GM18498 (cell line): Measurements from ENCODE around the gene PLEKHF1.
"Not testable (repeated sequence)": the region's sequence is repeated elsewhere in the genome, so short reads cannot be mapped to it uniquely, and the experiment has no call there.

Experiments used
- ATAC-seq: cut with Tn5 transposase; IDR thresholded peaks from one replicate; pipeline ENCODE4 v1.9.1; 2021; ENCODE audit warnings: mild to moderate bottlenecking, moderate library complexity; ENCODE audit not compliant: unreplicated experiment

Gene PLEKHF1

DNA sequence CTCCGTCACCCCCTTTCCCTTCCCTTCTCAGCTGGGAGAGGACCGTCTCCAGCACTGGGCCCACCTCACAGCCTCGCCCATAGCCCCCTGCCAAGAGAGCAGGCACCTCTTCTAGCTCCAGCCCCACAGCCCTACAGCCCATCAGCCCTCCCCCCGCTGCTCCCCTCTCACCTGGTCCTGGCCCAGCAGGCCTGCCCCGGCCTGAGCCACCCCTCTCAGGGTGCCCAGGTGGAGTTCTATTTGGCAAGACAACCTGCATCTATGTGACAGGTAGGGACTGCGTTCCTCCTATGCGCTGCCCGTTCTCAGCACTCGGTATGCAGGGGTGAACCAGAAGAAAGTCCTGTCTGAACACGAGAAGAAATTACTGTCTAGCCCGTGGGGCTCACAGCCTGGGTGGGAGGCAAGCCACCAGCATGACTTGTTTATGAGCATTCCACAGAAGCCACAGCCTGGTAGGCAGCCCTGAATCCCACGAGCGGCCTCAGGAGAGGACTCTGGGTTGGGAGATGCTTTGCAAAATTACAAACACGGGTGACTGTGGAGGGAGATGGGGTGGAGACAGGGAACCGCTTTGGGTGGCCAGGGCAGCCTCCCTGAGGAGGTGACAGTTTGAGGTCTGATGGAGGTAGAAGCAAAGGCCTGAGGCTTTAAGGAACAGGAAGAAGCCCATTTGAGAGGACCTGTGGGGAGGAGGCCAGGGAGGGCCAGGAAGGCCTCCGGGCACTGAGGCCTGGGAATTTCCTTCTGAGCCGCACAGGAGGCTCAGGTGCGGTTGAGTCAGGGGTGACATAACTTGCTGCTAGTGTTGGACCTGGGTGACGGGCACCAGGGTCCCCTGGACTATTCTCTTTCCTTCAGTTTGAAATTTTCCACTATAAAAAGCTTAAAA lies 1.2 kb upstream of the PLEKHF1 start:
- ATAC-seq = no peak

DNA sequence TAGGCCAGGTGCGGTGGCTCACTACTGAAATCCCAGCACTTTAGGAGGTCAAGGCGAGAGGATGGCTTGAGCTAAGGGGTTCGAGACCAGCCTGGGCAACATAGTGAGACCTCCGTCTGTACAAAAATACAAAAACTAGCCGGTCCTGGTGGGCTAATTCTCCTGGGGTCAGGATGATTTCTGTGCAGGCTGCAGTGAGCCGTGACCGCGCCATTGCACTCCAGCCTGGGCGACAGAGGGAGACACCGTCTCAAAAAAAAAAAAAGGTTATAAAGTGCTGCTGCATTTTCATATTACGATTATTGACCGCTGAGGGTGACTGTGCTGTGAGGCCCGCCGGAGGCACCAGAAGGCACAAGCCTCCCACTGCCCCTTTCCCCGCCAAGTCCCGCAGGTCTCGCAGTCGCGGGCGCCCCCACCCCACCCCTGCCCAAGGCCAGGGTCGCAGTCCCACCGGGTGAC lies 477 bp upstream of the PLEKHF1 start:
- no peak for ATAC-seq

DNA sequence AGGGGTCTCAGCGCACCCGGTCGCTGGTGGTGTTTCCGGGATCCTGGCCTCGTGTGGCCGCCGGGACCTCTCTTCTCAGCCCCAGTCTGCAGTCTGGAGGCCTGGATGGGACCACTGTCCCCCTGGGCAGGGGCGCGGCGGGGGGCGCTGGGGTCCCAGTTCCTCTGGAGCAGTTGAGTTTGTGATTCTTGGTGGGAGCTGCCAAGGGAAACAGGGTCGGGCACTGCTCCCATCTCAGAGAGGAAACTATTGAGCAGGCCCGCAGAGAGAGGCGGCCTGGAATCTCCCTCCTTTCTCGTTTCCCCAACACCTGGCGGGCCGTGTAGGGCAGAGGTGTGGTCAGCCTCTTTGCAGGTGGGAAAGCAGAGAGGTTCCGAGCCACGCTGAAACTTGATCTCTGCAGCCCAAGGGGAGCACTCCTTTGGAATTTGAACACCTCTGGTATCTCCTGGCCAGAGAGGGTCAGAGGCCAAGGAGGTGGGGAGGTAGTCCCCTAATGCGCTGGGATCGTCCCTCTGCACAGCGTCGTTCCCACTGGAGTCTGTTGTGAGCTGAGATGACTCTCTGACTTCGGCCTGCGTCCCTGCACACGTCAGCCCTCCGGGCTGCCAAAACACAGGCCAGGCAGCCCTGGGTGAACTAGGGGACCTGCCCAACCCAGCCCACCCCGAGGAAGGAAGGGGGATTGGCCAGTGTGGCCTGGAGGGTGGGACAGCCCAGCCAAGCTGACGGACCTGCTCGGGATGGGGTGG lies 741 bp downstream of the PLEKHF1 start:
- ATAC-seq = peak; percentile 6

DNA sequence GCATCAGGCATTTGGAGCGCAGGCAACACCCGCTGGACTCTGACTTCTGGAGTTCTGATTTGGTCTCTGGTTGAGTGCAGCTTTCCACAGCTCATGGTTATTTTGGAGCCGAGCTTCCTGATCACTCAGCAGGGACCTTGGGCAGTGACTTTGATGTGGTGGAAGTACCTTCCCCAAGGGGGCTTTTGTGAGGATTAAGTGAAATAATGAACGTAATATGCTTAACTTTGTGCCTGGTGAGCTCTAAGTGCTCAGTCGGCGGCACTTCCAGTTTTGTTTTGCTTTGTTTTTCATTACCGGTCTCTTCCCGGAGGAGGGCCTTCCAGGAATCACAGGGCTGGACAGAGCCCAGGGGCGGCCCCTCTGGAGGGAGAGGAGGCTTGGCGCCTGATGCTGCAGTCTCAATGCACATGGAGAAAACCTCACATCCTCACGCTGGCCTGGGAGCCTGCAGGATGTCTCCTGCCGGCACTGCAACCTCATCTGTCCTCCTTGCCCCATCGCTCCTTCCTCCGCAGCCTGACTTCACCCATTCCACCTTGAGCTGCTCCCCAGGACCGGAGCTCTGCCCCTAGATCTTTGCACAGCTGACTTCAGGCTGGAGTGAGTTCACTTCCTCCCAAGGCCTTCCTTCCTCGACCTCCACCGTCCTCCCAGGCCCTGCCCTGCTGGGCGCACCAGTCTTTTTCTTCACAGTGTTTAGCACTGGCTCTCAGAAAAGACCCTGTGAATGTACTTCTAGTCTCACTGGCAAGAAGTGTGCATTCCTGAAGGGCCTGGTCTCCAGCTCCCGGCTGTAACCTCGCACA lies 1.5 kb downstream of the PLEKHF1 start:
- no peak for ATAC-seq

DNA sequence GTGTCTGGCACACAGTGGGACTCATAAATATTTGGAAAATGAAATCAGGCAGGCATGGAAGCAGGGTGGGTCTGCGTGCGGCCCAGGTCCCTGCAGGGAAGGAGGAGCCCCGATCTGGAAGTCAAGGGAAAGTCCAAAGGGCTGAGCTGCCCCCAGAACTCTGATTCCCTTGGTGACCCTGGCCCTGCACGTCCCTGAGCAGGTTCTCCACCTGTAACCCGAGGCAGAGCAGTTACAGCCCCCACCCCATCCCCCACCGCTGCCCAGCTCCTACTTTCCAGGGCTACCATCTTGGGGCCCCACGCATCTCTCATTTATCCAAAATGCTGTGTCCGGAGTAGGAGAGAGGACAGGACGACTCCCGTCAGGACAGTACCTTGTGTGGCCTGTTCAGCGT lies 2.1 kb downstream of the PLEKHF1 start:
- ATAC-seq = no peak

DNA sequence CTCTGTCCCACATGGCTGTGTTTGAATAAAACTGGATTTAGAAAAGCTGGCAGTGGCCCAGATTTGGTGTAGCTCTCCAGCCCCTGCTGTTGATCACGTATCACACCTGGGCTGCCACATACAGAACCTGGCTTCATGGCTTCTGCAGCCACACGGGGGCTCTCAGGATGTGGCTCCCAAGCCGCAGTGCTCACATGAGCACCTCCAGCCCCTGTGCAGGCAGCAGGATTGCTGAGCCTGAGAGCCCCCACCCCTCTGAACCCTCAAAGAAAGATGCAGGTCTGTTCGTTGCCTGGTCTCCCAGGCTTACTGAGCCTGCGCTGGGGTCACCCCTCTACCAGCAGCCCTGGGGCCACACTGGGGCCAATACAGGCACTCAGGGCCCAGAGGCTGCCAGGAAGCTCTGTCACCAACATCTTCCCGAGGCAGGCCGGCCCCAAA lies 2.7 kb downstream of the PLEKHF1 start:
- no peak for ATAC-seq

DNA sequence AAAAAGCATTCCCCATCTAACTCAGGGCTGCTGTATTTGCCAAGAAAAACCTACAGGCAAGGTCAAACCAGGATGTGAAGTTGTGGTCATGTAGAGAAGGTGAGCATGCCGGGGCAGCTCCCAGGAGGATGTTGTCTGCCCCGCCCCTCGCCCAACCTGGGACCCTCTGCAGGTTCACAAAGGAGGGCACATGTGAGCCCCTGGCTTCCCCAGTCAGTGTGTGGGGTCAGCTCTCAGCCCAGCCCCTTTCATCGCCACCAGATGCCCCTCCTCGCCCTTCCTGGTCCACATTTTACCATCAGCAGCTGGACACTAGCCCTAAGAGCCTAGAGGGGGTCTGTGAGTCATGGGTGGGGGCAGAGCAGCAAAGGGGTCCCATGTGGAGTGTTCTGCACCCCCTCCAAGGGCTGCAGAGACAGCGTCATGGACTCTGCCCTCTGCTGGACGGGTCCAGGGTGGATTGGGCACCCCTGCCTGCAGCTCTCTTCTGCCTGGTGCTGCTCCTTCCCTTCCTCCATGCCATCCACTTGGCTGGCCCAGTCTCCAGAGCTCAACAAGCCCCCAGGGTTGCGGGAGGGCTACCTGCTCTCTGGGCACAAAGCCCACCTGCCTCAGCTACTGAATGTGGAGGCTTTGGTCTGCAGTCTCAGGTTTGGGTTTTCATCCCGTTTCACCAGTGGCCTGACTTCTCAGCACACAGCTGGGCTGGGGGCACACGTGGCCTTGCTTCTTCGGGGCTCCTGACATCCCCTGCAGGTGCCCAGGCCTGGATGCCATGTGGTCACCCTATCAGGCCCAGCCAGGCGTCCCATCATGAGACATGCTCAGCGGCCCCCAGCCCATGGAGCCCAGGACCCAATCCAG lies 3.7 kb downstream of the PLEKHF1 start:
- no peak for ATAC-seq

DNA sequence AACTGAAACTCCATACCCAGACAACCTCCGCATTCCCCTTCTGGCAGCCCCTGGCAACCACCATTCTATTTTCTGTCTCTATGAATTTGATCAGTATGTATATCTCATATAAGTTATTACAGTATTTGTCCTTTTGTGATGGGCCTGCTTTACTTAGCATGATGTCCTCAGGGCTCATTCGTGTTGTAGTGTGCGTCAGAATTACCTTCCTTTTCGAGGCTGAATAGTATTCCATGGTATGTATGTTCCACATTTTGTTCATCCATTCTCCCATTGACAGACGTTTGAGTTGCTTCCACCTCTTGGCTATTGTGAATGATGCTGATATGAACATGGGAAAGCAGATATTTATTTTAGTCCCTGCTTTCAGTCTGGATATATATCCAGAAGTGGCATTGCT lies 5.0 kb downstream of the PLEKHF1 start:
- no peak for ATAC-seq

DNA sequence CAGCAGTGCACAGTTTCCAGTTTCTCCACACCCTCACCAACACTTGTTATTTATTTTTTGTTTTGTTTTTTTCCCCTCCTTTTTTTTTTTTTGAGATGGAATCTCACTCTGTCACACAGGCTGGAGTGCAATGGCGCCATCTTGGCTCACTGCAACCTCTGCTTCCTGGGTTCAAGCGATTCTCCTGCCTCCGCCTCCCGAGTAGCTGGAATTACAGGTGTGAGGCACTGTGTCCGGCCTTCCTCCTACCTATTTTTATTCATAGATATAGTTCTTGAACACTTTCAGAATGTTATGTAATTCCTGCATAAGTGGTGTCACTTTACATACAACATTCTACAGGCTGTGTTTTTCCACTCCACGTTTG lies 5.7 kb downstream of the PLEKHF1 start:
- not testable (repeated sequence) for ATAC-seq

DNA sequence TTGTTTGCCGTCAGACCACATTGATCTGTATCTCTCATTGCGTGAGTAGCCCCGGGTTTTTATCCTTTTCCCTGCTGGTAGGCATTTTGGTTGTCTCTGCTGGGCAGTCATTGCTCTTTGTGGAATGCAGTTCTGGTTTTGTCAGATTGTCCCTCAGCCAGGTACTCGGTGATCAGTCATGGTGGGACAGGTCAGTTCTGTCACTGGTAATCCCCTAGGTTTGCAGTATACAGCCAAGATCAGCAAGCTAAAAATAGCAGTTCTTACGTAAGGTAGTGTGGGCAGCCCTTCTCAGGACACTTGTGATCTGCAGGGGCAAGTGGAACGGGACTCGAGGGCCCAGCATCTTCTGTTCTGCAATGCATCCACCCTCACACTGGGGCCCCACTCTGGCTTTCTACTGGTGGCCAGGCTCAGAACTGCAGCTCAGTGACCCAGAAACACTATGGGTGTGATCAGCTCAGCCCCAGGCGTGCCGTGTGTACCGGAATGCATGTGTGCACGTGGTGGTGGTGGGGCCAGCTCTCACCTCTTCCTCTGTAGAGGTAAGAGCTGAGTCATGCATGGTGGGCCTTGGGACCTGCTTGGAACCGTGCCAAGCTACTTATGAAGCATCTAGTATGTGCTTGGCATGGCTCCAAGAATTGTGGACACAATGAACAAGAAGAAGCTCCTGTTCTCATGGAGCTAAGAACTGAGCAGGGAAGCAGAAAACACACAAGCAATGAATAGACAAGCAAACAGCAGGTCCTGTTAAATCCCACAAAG lies 6.3 kb downstream of the PLEKHF1 start:
- ATAC-seq = peak; percentile 87

DNA sequence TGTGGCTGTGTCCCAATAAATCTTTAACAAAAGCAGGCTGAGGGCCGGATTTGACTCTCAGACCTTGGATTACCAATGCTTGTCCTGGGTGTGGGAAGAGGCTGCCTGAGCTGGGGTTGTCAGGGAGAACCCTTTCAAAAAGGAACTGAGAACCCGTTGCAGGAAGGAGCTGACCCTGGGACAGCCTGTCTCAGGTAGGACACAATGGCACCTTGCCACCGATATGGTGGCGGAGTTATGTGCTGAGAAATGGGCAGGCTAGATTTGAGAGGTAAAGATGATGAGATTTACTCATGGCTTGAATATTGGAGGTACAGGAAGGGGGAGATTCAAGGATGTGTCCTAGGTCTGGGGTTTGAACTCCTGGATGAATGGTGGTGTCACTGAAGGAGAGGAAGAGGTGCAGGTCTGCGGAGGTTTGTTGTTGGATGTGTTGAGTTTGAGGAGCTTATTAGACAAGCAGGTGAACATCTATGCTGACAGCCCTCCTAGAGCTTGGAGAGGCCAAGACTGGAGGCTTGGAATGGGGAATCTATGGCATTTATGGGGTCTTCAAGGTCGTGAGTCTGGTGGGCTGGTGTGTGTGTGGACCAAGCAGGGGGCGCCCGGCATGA lies 7.2 kb downstream of the PLEKHF1 start:
- no peak for ATAC-seq

DNA sequence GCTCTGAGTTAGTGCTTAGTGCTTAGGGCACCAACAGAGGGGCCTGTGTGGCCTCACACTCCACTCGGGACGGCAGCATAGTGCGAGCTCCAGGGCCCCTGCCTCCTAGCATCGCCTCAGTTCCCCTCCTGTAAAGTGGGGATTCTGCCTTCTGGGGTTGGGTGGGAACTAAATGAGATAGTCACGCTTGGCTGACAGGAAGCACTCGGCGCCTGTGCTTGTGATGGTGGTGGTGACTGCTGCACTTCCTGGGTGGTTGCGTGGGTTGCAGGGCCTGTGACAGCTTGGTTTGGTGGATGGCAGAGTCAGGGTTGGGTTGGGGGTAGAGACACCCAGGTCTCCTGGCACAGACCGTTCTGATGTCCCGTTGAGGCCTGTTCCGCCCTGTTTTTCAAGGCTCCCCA lies 7.7 kb downstream of the PLEKHF1 start:
- peak; percentile 47 for ATAC-seq

DNA sequence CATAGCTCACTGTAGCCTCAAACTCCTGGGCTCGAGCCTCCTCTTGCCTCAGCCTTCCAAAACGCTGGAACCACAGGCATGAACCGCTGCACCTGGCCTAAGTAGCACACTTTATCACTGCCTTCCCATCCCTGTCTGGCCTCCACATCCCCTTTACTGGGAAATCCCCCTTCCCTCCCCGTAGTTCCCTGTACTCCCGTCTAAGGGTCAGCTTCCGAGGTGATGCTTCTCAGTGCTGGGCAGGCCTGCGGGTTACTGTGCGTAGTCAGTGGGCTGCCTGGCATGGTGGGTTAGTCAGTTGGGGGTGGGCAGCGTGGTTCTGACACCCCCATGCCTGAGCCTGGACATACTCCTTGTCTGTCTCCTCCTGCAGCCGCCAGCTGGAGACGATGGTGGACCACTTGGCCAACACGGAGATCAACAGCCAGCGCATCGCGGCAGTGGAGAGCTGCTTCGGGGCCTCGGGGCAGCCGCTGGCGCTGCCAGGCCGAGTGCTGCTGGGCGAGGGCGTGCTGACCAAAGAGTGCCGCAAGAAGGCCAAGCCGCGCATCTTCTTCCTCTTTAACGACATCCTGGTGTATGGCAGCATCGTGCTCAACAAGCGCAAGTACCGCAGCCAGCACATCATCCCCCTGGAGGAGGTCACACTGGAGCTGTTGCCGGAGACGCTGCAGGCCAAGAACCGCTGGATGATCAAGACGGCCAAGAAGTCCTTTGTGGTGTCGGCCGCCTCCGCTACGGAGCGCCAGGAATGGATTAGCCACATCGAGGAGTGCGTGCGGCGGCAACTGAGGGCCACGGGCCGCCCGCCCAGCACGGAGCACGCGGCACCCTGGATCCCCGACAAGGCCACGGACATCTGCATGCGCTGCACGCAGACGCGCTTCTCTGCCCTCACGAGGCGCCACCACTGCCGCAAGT lies 8.4 kb downstream of the PLEKHF1 start:
- no peak for ATAC-seq

DNA sequence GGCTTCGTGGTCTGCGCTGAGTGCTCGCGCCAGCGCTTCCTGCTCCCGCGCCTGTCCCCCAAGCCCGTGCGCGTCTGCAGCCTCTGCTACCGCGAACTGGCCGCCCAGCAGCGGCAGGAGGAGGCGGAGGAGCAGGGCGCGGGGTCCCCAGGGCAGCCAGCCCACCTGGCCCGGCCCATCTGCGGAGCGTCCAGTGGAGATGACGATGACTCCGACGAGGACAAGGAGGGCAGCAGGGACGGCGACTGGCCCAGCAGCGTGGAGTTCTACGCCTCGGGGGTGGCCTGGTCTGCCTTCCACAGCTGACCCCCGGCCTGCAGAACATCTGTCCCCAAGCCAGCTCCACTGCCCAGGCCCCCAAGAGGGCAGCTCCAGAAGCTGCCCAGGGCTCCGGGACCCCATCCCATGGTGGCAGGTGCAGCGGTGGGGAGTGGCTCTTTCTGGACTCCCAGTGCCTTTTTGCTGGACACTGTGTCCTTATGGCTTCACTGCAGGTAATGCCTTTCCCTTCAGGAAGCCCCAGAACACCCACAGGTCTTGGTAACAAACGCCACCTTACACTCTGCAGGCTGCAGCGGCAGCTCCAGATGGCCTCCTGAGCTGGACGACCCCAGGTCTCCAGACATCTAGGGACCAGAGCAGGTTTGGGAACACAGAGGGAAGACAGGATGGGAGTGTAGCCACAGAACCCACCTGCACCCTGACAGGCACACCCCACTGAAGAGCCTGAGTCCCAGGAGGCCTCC lies 9.3 kb downstream of the PLEKHF1 start:
- ATAC-seq = no peak

DNA sequence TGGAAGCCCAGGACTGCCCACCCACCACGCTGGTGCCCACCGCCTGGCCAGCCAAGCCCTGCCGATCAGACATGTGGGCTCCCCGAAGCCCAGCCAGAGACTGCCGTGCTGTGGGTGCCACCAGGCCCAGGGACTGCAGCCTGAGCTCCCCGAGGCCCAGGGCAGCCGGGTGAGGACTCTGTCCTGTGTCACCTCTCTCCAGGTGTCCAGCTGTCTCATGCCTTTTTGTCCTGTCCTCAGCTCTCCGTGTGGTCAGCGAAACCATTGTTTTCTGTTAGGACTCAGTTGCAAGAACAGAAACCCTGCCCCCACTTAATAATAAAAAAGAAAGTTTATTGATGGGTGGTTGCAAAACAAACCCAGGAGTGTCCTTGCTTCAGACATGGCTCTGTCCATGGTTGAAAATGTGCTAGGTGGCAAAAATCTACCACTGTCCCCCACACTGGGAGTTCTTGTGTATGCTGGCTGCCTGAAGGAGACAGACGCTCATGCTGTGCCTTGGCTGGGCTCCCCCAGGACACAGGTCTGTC lies 9.9 kb downstream of the PLEKHF1 start:
- no peak for ATAC-seq

DNA sequence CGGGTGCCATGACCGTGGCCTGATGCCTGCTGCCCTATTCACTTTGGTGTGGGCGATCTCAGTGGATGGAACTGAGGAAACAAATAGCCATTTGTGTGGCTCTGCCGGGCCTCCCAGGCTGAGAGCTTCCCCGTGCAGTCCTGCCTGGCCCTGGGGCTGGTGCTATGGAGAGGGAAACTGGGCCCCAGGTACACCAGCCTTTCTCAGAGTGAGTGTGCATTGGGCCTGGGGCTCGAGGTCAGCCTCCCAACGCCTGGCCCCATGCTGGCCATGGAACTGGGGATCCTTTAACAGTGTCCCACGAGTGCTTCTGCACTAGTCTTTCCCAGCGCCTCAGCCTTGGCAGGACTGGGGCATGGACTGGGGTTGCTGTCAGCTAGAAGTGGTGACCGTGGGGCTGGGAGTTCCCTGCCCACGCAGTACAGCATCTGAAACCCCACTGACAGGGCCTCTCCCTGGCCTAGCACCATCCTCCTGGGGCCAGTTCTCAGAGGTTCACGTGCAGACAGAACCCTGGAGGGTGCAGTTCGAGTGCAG lies 10.5 kb downstream of the PLEKHF1 start:
- no peak for ATAC-seq

DNA sequence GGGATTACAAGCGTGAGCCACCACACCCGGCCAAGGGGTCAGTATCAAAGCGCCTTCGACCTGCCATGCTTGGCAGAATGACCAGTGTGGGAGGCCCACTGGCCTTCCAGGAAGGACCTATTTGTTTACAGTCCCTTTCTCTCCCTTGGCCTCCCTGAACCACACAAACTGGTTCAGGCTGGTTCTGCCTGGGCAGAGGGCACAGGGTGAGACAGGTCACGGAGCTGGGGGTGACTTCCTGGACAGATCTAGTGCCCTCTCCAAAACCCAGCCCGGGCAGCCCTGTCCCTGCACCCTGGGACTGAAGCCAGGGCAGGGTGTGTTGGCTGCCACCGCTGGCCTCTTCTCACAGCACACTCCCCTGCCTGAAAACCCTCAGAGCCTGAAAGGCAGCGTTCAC lies 11.3 kb downstream of the PLEKHF1 start:
- ATAC-seq = no peak
